HG03565 (cell line): ENCODE data around the gene FAM234B.
"Not testable (repeated sequence)": the region's sequence is repeated elsewhere in the genome, so short reads cannot be mapped to it uniquely, and the experiment has no call there.

Experiments used
- ATAC-seq: cut with Tn5 transposase; IDR thresholded peaks from one replicate; pipeline ENCODE4 v1.9.1; 2021; ENCODE audit warnings: mild to moderate bottlenecking, moderate library complexity; ENCODE audit not compliant: unreplicated experiment

Gene FAM234B

DNA sequence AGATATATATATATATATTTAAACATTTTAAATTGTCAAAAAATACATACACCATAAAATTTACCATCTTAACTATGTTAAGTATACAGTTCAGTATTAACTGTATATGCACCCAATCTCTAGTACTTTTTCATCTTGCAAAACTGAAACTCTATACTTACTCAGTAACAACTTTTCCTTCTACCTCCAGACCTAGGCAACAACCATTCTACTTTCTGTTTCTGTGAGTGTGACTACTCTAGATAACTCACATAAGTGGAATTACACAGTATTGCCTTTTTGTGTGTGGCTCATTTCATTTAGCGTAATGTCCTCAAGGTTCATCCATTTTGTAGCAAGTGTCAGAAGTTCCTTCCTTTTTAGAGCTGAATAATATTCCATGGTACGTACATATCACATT, 8.2 kb downstream of the FAM234B start:
- ATAC-seq = no peak

DNA sequence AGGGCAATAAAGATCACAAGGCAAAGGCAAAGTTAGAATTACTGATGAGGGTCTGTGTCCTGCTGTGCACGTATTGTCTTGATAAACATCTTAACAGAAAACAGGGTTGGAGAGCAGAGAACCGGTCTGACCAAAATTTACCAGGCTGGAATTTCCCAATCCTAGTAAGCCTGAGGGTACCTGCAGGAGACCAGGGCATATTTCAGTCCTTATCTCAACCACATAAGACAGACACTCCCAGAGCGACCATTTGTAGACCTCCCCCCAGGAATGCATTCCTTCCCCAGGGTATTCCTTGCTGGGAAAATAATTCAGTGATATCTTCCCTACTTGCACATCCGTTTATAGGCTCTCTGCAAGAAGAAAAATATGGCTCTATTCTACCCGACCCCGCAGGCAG, 9.4 kb downstream of the FAM234B start:
- not testable (repeated sequence) for ATAC-seq

DNA sequence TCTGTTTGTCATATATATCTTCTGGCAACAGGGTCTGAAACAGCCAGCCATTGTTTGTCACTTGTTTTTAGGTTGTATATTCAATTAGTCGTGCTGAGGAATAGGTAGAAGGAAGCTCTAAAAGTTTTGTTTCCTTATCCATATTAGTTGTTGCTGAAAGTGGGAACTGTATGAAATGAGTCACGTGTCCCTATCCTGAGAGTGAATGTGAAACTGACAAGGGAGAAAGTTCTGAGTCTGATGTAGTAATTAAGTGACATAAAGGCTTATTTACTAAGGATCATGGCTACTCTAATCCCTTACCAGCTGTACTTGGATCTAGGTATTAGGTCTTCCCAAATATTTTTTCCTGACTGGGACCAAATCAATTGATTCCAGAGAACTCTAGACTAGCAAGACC, 16.4 kb downstream of the FAM234B start:
- no peak for ATAC-seq

DNA sequence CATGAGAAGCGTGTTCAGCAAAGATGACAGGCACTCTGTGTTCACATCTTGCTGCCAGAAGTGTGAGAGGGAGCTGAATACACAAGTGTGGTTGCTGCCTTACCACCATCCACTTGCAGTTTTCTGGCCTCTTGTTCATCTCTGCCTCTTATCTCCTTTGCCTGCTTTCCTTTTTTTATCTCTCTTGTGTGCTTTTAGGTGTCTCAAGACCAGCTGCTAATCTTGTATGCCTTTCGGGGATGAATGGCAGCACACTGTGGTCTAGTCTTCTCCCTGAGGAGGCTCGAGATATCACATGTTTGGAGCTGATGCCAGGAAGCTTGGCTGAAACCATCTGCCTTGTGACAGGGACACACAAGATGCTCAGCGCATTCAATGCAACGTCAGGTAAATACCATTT, 17.2 kb downstream of the FAM234B start:
- no peak for ATAC-seq

DNA sequence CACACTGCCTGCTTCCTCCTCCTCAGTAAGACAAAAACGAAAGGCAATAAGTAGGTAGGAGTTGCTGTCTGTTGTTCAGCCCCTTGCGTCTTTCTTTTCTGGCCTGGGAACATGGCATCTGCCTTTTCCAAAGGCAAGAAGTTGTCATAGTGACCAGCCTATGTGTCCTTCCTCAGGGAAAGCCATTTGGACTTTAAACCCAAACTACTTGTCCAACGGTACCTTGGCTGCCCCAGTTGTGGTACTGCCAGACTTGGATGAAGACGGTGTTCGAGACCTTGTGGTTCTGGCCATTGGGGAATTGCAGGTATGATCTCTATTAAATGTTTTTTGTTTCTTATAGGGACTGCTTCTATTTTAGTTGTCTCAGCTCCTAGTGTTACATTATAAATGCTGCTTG, 18.5 kb downstream of the FAM234B start:
- no peak for ATAC-seq

DNA sequence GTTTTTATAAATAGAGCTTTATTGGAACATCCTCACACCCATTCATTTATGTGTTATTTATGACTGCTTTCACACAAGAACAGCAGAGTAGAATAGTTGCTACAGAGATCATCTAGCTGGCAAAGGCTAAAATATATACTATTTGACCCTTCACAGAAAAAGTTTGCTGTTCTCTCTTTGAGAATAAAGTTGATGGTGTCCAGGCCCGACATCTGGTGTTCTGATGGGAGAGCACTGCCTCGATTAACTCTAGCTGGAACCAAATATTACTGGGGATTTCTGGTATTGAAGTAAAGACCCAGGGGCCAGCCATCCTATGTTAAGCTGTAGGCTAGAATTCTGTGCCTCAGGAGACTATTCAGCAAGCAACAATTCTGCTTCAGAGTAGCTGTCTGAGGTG, 21.8 kb downstream of the FAM234B start:
- no peak for ATAC-seq

DNA sequence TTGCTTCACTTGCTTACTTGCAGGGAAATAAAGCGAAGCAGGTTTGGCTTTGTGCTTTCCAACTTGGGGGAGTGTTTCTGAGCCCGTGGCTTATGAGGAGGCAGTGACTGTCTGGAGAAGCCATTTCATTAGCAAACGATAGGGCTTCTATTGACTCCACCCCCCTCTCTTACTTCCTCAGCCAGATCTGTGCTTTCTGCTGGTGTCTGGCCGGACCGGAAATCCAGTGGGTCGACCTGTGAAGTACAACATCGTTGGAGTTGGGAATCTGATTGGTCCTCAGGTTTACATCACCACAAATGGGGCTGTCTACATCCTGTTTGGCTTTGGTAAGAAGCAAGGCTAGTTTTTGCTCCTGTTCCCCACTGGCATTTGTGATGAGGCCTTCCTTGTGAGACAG, 22.3 kb downstream of the FAM234B start:
- no peak for ATAC-seq

DNA sequence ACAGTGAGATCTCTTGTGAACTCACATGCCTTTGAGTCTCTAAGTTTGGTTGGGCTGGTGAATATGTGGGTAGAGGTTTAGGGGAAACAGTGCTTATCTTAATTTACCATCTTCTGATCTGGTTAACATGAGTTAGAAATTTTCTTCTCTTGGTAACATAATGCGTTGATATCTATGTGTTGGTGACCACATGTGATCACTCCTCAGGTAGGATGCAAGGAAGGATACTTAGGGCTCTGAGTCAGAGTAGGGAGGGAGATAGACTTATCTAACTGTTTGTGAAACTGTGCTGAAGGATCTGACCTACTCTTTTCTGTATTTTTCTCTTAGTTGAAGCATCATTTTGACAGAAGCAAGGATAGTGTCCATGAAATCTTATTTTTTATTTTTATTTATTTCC, 23.1 kb downstream of the FAM234B start:
- no peak for ATAC-seq

DNA sequence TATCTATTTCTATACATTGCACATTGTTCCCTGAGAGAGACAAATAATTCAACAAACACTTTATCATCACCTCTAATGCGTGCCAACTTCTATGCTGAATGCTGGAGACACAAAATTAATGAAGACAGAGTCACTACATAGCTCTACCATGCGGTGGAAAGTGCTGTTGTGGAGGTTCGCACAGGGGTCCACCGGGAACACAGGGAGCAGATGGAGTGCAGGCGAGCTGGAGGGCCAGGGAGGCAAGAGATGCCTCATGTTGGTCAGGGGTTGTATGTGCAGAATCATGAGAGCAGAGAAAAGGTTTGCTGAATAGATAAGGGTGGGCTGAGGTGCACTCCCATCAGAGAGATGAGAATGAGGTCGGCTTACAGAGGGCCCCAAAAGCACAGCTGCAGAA, 25.2 kb downstream of the FAM234B start:
- no peak for ATAC-seq

DNA sequence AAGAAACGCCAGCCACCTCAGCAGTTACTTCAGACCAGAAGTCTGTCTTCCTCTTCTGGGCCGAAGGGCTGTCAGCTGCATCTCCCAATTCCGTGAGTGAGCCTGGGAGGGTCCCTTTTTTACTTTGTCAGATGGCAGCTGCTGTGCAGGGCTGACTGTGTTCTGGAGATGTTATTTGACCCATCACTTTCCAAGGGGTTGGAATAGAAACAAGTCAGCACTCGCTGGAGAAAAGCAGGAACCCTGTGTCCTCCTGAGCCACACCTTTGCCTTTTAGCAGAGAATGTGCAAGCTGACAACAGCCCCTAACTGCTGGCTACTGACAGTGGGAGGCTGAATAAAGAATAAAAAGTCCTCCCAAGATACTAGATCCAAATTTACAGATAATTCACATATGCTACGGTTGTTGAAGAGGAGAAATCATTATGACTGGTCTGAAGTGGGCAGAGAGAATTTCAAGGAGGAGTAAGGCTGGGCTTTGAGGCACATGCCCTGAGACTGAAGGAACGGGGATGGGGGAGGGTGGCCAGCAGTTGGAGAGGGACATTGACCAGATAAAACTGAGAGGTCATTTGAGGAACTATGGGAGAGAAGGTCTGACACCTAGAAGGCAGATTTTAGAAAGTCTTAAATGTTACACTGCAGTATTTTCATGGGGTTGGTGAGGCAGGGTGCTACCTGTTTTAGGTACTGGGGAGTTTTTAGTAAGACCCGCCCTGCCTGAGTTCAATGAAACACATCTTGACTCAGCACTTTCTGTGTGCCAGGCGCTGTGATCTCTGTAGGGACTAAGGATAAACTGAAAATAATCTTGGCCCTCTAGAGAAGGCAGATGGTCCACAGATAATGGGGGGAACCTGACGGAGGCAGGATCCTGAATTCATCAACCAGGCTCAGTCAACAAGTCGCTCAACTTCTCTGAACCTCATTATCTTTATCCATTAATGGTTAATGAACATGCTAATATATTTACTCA, 27.4 kb downstream of the FAM234B start:
- ATAC-seq = no peak

DNA sequence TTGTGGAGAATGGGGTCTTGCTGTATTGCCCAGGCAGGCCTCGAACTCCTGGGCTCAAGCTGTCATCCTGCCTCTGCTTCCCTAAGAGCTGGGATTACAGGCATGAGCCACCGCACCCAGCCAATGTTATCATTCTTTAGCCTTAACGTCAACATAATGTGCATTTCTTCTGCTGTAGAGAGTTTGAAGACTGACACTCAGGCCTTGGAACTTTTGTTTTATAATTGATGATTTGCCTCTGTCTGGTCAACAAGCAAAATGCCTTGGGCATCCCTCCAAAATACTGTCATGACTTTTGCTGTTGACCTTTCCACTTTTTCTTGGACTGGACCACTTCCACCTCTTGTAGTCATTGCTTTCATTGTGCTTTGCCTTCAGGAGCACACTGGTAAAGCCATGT, 29.0 kb downstream of the FAM234B start:
- ATAC-seq = no peak

DNA sequence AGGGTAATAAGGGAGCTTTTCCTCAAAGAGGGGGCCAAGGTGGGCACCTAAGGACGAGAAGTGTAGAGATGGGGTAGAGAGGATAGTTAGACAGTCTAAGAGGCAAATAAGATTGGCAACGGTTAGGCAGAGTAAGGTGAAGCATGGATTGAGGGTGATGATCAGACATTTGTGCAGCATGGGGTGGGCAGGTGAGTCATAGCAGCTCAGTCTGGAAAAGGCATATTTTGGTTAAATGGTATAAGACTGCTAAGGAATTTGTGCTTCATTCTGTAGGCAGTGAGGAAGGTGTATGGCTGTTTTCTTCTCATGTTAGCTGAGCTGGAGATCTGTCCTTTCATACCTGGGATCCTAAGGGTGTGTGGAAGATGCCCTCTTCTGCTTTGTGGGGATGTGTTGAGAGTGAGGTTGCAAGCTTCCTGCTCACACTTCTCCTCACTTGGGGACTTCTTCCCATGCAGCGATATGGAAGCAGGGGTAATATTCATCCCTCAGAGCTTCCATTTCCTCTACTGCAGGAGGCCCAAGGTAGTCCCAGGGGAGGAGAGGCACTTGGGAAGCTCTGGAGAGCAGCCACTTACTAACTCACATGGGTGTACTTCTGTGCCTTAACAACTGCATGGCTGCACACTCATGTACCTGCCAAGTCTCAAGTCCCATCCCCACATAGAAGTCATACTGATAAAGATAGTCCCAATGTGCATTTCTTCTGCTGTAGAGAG, 30.4 kb downstream of the FAM234B start:
- no peak for ATAC-seq

DNA sequence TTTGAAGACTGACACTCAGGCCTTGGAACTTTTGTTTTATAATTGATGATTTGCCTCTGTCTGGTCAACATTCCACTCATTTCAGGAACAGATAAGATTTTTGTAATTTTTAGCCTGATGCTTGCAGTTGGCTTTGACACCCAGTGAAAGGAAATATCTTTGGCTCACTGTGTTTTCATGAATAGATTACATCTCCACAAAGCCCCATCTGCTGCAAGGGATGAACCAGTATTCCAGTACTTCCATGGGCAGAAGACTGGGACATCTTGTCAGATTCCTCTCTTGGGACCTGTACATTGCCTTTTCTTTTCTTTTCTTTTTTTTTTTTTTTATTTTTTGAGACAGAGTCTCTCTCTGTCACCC, 30.9 kb downstream of the FAM234B start:
- ATAC-seq = no peak

DNA sequence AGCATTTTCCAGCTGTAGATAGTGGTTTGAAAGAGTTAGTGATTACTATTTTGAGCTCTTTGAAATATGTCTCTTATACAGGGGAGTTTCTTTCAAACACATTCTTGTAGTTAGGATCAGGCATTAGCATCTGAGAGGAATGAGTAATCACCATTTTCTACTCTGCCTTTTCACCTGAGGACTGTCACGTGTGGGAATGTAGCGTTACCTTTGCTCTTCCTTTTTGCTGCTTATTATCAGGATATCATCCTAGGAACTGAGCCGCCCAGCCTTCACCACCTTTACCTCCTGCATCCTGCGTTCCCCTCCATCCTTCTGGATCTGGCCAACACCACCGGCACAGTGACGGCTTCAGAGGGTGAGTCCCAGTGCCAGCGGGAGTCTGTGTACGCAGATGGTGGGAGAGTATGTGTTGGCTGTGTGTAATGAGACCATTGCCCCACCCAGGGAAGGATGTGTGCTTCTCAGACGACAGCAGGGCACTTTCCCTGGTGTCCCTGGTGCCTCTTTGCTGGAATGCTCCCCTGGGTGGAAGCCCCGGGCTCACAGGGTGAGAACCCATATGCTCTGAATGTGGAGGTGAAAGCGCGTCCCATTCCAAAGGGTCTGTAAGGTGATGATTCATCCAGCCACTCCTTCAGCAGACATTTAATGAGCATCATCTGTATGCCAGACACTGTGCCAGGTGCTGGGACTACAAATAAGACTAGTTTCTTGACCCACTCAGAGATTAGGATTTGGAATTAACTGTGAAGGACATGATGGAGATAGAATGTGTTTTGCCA, 31.8 kb downstream of the FAM234B start:
- ATAC-seq = no peak

DNA sequence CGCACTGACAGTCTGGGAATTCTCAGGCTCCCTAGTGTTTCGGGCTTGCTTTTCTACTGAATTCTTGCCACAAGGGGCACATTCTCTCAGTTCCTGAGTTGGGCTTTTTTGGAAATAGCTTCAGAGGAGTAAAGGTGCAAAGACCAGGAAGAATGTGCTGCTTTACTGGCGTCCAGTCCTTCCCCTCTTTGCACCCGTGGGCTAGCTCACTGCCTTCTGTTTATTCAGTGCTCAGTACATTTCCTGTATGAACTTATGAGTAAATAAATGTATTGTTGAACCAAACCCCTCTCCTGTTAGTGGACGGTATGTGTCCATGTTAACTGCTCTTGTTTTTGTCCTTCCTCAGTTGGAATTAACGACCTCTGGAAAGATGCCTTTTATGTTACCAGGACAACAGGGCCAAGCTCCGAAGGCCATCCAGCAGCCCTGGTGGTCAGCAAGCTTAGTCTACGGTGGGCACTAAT, 35.3 kb downstream of the FAM234B start:
- ATAC-seq = no peak

DNA sequence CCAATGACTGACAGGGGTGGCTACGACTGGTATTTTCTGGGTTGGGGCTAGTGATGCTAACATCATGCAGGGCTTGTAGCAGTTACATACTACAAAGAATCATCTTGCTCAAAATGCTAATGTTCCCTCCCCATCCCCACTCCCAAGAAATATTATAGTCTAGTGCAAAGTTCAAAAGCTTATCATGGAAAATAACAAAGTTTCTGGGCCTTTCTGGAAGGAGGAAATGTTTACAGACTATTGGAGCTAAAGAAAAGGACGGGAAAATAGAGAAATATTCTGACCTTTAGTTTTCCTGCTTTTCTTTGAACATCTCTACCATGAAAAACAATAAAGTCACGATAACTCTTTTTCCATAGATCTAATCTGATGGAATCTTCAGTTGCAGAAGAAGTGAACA, 36.1 kb downstream of the FAM234B start:
- ATAC-seq = no peak

DNA sequence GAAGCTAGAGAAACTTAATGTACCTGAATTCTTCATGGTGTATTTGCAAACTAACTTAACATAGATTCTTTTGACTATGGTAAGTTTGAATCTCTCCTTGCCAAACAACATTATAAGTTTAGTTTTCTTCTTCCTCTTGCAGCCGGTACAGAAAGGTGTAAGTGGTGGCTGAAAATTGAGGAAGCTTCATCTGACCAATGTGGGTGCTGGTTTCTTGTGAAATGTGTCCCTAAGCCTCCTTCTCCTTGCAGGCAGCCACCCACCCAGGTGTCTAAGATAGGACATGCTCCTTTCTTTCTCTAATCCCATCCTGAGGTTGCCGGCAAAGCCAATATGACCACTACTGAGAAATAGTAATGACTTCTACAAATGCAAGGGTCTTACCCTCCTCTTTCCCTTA, 38.7 kb downstream of the FAM234B start:
- ATAC-seq = no peak

DNA sequence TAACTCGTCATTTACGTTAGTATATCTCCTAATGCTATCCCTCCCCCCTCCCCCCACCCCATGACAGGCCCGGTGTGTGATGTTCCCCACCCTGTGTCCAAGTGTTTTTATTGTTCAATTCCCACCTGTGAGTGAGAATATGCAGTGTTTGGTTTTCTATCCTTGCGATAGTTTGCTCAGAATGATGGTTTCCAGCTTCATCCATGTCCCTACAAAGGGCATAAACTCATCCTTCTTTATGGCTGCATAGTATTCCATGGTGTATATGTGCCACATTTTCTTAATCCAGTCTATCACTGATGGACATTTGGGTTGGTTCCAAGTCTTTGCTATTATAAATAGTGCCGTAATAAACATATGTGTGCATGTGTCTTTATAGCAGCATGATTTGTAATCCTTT, 39.5 kb downstream of the FAM234B start:
- ATAC-seq = not testable (repeated sequence)

DNA sequence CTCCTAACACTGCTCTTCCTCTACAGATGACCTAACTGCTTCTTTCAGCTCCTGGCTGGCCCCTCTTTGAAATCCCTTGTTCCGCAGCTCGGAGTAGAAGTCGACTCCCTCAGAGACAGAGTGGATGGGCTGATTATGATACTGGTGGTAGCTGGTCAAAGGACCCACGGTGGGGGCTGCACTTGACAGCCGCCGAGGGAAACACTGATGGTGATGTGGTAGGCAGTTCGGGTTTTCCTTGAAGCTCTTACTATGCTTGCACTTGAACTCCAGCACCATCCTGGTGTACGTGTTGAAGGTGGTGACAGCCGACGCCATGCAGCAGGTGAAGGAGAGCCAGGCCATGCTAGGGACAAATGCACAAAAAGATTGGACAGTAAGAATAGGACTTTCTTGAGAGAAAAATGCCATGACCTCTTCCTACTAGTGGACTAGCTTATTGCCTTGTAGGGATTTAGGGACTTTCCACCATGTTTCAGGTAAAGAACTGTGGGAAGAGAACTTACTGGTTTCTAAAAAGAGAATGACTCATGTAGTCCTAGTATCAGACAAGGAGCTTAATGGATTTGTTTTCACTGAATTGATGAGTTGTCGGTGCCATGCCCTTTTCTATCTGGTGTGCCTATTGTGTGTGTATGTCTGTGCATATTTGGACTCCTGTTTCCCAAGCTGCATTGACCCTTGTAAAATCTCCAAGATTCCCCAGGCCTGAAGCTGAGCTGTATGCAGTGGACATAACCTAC, 40.9 kb downstream of the FAM234B start:
- no peak for ATAC-seq

DNA sequence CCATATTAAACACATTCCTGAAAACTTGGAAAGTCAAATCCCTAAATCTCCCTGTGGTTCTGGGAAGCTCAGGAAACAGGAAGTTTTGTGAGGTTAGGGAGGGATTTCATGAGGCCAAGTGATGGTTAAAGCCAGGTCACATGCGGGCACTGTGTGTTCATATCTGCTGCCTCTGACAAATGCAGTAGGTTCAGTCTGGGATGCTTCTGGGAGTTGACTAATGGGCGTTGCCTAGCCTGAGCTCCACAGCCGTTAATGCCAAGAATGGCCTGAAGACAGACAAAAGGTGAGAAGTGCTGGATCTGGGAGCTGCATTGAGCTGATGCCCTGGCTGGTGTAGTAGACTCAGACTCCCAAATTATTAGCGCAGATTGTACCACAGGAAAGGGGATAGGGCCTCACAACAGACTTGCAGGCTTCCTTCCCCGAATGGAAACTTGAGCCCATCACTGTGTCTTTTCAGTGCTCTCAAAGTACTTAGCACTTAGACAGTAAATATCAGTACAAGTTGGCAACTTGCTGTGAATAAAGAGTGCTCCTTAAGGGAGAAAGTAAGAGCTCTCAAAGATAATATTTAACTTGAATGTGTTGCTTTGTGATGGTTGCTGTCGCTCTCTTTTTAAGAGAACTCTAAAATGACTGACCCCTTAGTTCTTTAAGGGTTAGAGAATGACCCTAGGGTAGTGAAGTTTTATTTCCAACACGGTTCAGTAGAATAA, 41.9 kb downstream of the FAM234B start:
- ATAC-seq = no peak
